Measurements from ENCODE around the gene SIM2. TPM values are rescaled to one million over a fixed set of nuclear protein-coding genes. Genes with fewer than 3 reads are reported as not detected.

Gene SIM2
- total RNA-seq, 1 donor from 2014 or later, result not detected

GRCh38 chr21:36733857-36734256 lies 34.9 kb downstream of the SIM2 start:
- DNase-seq (ENCODE audit: low read depth in 2 of 2), result no peak

- no peak for DNase-seq (ENCODE audit: low read depth in 2 of 2)
These were observed 35.7 kb downstream of the SIM2 start for GRCh38 chr21:36734367-36735200.

DNA sequence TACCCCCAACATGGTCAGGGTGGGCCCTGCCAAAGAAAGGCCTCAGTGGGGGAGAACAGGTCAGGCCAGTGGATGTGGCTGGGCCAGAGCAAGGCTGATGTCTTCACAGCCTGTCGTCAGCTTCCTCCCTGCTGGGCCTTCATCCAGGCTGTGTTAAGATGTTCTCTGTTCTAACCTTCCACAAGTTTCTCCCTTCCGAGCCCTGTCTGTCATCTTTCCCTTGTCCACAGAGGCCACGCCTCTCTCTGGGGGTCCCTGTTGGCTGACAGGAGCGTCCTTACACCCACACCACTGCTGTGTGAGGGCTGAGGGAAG lies 36.2 kb downstream of the SIM2 start:
- no peak for DNase-seq (ENCODE audit: low read depth in 2 of 2)

DNA sequence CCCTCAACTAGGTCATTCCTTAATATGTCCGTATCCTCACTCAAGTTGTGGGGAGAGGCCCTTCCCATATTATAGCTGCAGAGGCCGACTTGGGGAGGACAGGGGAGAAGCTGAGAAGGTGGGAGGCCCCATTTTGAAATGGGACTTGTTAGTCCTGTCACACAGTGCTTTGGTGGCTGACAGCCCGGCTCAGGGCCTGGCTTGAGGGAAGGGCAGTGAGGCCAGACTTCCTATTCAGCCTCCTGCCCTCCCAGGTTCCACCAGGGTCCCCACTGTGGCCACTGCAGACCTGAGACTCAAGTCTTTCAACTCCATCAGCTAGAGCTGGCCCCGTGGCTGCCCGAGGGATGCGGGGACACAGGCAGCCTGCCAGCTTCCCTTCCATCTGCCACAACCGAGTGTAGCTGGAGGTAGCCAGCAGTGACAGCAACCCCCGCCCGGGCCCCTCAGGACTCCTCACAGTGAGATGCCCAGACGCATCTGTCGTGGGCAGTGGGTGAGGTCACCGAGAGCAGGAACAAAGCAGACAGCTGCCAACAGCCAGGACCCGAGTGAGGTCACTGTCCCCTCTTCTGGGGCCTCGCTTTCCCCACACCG lies 36.9 kb downstream of the SIM2 start:
- DNase-seq (ENCODE audit: low read depth in 2 of 2), result no peak

DNA sequence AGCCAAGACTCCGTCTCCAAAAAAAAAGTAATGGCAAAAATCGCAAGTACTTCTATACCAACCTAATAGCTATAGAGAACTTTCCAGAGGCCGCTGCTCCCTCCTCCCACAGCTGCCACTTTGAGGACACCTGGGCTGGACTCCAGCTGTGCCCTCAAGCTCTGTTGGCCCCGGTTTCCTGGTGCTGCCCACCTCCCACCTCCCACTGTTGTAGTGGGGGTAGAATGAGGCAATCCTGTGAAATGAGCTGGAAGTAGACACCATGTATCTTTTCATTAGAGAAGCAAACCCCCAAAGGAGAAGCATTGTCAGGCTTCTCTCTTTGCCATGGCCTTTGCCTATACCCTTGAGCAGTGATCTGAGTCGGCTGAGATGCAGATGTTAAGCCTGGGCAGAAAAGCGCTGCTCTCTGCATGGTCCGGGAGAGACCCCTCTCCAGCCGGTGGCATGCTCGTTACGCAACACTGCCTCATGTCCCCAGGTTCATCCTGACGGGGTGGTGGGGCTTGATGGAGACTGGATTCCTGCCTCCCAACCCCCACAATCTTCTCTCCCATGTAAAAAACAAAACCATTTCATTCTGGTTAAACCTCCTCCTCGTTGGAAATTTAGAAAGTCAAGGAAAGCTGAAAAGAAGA lies 39.7 kb downstream of the SIM2 start:
- DNase-seq (ENCODE audit: low read depth in 2 of 2), result no peak

GRCh38 chr21:36741506-36741905 lies 42.6 kb downstream of the SIM2 start:
- DNase-seq (ENCODE audit: low read depth in 2 of 2), result no peak

DNA sequence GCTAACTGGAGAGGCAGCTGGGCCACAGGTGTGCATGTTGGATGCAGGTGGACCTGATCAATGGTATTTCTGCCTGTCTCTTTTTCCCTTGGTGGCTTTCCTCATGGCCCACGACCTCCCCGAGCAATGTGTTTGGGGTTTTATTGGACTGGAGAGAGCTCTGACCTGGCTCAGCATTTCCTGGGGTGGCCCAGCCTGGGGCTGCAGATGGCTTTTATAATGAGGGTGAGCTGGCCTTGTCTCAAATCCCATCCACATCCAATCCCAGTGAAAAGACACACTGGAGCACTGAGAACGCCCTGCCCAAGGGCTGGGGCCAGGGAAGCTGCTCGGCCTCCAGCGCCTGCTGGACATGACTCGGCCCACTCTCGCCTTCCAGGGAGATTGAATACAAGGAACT lies 44.1 kb downstream of the SIM2 start:
- DNase-seq (ENCODE audit: low read depth in 2 of 2), result no peak

DNA sequence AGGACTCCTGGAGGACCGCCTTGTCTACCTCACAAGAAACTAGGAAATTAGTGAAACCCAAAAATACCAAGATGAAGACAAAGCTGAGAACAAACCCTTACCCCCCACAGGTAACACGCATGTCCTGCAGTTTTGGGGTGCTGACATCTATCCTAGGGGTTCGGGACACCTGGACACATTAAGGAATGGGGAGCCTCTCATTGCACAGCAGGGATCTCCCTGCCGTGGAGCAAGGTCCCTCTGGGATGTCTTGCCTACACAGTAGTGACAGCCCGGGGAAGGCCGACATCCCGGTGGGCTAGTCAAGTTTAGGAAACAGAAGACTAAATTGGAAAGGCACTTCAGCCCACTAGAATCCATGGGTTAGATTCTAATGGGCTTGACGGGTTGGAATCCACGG lies 44.5 kb downstream of the SIM2 start:
- DNase-seq (ENCODE audit: low read depth in 2 of 2), result no peak

DNA sequence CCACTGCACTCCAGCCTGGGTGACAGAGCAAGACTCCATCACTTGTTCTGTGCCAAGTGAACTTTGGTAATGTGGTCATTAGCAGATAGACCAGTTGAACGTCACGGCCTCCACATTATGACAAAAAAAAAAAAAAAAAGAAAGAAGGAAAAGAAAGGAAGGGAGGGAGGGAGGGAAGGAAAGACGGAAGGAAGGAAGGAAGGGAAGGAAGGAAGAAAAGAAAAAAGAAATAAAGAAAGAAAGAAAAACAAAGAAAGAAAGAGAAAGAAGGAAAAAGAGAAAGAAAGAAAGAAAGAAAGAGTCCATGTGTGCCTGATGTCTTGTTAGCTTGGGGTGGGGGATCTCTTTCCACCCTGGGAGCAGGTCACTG lies 45.3 kb downstream of the SIM2 start:
- no peak for DNase-seq (ENCODE audit: low read depth in 2 of 2)

GRCh38 chr21:36744560-36745231 lies 45.8 kb downstream of the SIM2 start:
- DNase-seq (ENCODE audit: low read depth in 2 of 2), result peak in 1 of 2 donors; percentile 56

- DNase-seq (ENCODE audit: low read depth in 2 of 2), result no peak
These were observed 46.5 kb downstream of the SIM2 start for GRCh38 chr21:36745459-36745858.

DNA sequence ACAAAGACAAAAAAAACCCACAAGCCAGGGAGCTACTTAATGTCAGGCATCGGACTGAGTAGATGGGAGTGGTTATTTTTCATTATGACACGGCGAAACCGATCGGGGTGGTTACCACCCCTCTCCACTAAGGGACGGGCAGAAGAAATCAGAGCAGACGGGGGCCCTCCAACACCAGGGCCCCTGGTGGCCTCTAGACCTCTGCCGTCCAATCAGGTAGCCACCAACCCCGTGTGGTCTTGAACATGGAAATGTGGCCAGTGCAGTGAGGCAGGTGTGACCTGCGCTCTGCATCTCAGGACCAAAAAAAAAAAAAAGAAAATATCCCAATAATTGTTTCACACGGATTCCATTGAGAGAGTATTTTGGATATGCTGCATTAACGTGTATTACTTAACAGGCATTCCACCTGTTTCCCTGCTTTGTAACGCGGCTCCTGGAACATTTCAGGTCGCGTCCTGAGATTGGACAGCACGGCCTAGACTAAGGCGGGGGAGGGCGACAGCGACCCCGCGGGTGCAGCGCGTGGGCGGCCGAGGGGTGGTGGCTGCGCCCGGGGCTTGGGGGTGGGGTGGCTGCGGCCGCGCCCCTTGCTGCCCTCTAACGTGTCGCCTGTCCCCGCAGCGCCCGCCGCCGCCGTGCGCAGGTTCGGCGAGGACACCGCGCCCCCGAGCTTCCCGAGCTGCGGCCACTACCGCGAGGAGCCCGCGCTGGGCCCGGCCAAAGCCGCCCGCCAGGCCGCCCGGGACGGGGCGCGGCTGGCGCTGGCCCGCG lies 48.3 kb downstream of the SIM2 start:
- peak; percentile 6 to 14 for DNase-seq (ENCODE audit: low read depth in 2 of 2)

- peak; percentile 60 for DNase-seq (ENCODE audit: low read depth in 2 of 2)
These were observed 49.0 kb downstream of the SIM2 start for GRCh38 chr21:36747815-36748383.

DNA sequence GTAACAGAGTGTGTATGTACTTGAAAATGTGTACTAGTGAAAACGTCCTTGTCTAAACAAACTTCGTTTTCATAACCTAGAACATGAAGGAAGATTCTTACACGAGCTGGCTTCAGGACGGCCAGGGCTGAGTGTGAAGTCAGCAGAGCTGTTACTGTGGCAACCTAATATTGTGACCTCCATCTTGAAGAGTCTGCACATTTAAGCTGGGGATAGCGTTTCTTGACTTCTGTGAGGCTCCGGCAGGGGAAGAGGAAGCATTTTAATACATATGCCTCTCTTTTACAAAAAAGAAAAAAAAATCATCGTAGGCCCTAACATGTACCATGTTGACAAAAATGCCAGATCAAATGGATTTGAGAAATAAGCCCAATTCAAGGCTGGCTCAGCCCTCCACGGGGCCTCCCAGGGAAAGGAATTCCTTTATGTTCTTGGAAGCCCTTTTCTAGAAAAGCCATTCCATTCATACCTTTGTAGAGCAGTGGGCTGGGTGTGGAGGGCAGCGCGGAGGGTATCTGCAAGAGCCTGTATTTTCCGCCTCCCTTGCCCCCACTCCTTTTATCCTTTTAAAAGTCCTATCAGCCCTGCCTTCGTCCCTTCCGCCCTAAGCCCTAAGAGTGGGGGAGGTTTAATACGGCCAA lies 51.1 kb downstream of the SIM2 start:
- DNase-seq (ENCODE audit: low read depth in 2 of 2), result peak in 1 of 2 donors; percentile 29

DNA sequence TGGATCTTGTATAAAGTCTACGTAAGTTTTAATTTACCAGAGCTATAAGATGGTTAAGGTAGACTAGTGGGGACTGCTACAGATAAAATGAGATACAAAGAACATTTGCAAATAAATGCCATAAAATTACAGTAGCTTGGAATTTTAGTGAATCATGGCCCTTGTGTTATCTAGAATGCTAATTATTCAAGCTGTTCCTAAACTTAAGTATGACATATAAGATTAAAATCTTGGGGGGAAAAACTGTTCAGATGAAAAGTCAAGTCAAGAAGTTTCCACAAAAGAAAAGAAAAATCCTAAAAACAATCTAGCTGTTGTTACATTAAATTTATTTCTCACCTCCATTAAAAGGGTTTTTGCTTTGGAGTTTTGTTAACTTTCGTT lies 51.7 kb downstream of the SIM2 start:
- no peak for DNase-seq (ENCODE audit: low read depth in 2 of 2)

GRCh38 chr21:36751383-36751782 lies 52.5 kb downstream of the SIM2 start:
- no peak for DNase-seq (ENCODE audit: low read depth in 2 of 2)

- peak in 1 of 2 donors; percentile 61 for DNase-seq (ENCODE audit: low read depth in 2 of 2)
These were observed 54.6 kb downstream of the SIM2 start for GRCh38 chr21:36753556-36753955.

DNA sequence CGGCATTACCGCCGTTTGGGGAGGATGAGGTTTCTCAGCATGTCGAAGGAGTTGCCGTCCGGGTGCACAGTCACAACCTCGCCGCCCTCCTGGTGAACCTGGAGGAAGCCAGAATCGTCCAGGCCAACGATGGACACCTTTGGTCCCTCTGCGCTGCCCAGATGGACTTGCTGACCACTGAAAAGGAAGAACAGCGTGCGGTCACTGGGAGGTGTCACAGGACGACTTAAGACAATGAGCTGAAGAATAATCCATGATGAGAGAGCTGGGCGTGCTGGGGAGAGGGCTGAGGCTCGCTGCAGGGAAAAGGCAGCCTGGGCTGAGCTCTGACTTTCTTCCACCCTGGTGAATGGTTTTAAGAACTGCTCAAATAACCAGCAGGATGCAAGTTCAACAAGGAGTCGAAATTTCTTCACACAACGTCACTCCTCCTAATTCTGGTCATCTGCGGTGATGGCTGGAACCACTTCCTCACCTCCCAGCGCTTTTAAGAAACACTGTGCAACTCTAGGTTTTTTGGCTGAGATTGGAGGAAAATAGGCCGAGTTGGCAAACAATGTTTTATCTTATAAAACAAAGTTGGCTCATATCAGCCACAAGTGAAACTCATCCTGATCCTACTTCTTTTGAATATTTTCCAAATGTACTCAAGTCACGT lies 55.5 kb downstream of the SIM2 start:
- DNase-seq (ENCODE audit: low read depth in 2 of 2), result no peak

DNA sequence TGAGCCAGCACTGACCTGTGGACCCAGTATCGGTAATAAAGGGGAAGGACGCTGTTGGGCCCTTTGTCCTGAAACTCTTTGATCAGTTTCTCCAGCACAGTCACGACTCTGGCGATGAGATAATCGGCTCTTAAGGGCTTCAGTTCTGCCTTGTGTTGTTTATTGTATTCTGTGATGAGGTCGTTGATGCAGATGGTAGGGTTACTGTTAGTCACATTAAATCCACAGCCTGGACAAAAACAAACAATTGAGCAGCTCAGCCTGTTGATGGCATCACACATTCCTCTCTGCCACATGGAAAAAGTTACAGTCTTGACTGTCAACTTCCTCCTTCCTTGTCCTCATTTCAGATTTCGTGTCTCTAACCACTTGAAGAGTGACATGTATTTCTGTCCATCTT lies 57.6 kb downstream of the SIM2 start:
- peak in 1 of 2 donors; percentile 56 for DNase-seq (ENCODE audit: low read depth in 2 of 2)

DNA sequence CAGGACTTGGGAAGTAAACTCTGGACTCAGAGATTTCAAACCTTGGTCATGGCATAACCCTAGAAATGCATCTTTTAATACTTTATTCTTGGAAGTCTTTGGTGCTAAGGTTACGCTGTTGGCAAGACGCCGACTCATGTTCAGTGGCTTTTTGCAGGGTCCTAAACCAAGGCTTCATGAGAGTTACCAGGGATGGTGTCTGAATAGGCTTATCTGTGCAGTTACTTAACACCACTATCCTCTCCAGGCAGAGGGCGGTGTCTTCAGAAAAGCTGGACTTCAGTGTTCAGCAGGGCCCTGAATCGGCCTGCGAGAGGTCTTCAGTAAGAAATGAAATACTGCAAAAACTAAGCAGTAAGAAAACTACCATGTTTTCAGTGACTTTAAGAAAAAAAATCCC lies 58.3 kb downstream of the SIM2 start:
- DNase-seq (ENCODE audit: low read depth in 2 of 2), result no peak
